ENCODE data around the gene ATF7IP2.
"Not testable (repeated sequence)": the region's sequence is repeated elsewhere in the genome, so short reads cannot be mapped to it uniquely, and the experiment has no call there.

Gene ATF7IP2

GRCh38 chr16:10343124-10343760 is 42.6 kb upstream of the ATF7IP2 start:
- Histone ChIP-seq H3K27me3 (ENCODE audit: insufficient read depth, poor library complexity, severe bottlenecking) (no peaks in the 10 kb centered on the region), H3K4me3 (replicated peaks; ENCODE audit: insufficient read depth, low read length) (no peak overlapping the region), H3K27ac (replicated peaks) (no peak overlapping the region)
- DNase-seq (ENCODE audit: low read depth in 1 of 2, low spot score in 1 of 2): no peak
- TF ChIP-seq CTCF (IDR thresholded peaks at IDR 0.05; ENCODE audit: insufficient read depth, low read length): no peak
- no peak for TF ChIP-seq GABPA (IDR thresholded peaks at IDR 0.05; ENCODE audit: low read depth)
- no peak for TF ChIP-seq REST (IDR thresholded peaks at IDR 0.05; ENCODE audit: insufficient replicate concordance, low read depth)
- no peak for TF ChIP-seq SPI1 (IDR thresholded peaks at IDR 0.05; ENCODE audit: borderline replicate concordance, low read depth)
- no peak for TF ChIP-seq POLR2AphosphoS5 (IDR thresholded peaks at IDR 0.05; ENCODE audit: low read depth)

GRCh38 chr16:10344699-10345098 is 41.2 kb upstream of the ATF7IP2 start:
- H3K27ac ChIP-seq (replicated peaks); DNase-seq (ENCODE audit: low read depth in 1 of 2, low spot score in 1 of 2); H3K4me3 ChIP-seq (replicated peaks; ENCODE audit: insufficient read depth, low read length); H3K27me3 ChIP-seq (ENCODE audit: insufficient read depth, poor library complexity, severe bottlenecking): not testable (repeated sequence)

- no peak for DNase-seq (ENCODE audit: low read depth in 1 of 2, low spot score in 1 of 2)
- H3K4me3 ChIP-seq (replicated peaks; ENCODE audit: insufficient read depth, low read length): no peak overlapping the region
- TF ChIP-seq CTCF (IDR thresholded peaks at IDR 0.05; ENCODE audit: insufficient read depth, low read length) (no peak), GABPA (IDR thresholded peaks at IDR 0.05; ENCODE audit: low read depth) (no peak), REST (IDR thresholded peaks at IDR 0.05; ENCODE audit: insufficient replicate concordance, low read depth) (no peak), POLR2AphosphoS5 (IDR thresholded peaks at IDR 0.05; ENCODE audit: low read depth) (no peak), SPI1 (IDR thresholded peaks at IDR 0.05; ENCODE audit: borderline replicate concordance, low read depth) (no peak)
- no peaks in the 10 kb centered on the region for H3K27me3 ChIP-seq (ENCODE audit: insufficient read depth, poor library complexity, severe bottlenecking)
- H3K27ac ChIP-seq (replicated peaks): no peak overlapping the region
These were observed 40.2 kb upstream of the ATF7IP2 start for GRCh38 chr16:10345629-10346028.

- Histone ChIP-seq H3K27ac (replicated peaks) (no peak overlapping the region), H3K4me3 (replicated peaks; ENCODE audit: insufficient read depth, low read length) (no peak overlapping the region), H3K27me3 (ENCODE audit: insufficient read depth, poor library complexity, severe bottlenecking) (no peaks in the 10 kb centered on the region)
- DNase-seq (ENCODE audit: low read depth in 1 of 2, low spot score in 1 of 2): no peak
- TF ChIP-seq SPI1 (IDR thresholded peaks at IDR 0.05; ENCODE audit: borderline replicate concordance, low read depth): no peak
- no peak for TF ChIP-seq CTCF (IDR thresholded peaks at IDR 0.05; ENCODE audit: insufficient read depth, low read length)
- TF ChIP-seq GABPA (IDR thresholded peaks at IDR 0.05; ENCODE audit: low read depth): no peak
- no peak for TF ChIP-seq REST (IDR thresholded peaks at IDR 0.05; ENCODE audit: insufficient replicate concordance, low read depth)
These were observed 36.0 kb upstream of the ATF7IP2 start for GRCh38 chr16:10349851-10350250.

Measured in HL-60 (cell line).